GM21390 (cell line): Measurements from ENCODE around the gene ANO1.
"Not testable (repeated sequence)": the region's sequence is repeated elsewhere in the genome, so short reads cannot be mapped to it uniquely, and the experiment has no call there.

Experiments used
- ATAC-seq: cut with Tn5 transposase; IDR thresholded peaks from one replicate; pipeline ENCODE4 v1.9.1; 2021; ENCODE audit not compliant: unreplicated experiment

The ANO1 gene

GRCh38 chr11:70205049-70205725, 127.1 kb downstream of the ANO1 start:
- ATAC-seq: no peak

GRCh38 chr11:70205766-70206165, 127.6 kb downstream of the ANO1 start:
- ATAC-seq: no peak

- no peak for ATAC-seq
These were observed 128.3 kb downstream of the ANO1 start for GRCh38 chr11:70206226-70206981.

- ATAC-seq: no peak
These were observed 128.9 kb downstream of the ANO1 start for GRCh38 chr11:70206982-70207376.

- ATAC-seq: no peak
These were observed 129.5 kb downstream of the ANO1 start for GRCh38 chr11:70207531-70208131.

- ATAC-seq: no peak
These were observed 131.3 kb downstream of the ANO1 start for GRCh38 chr11:70209391-70209912.

GRCh38 chr11:70210051-70210501, 132.0 kb downstream of the ANO1 start:
- ATAC-seq: no peak

GRCh38 chr11:70210530-70210929, 132.4 kb downstream of the ANO1 start:
- no peak for ATAC-seq

GRCh38 chr11:70212227-70212811, 134.2 kb downstream of the ANO1 start:
- no peak for ATAC-seq

GRCh38 chr11:70217388-70217787, 139.3 kb downstream of the ANO1 start:
- not testable (repeated sequence) for ATAC-seq

- not testable (repeated sequence) for ATAC-seq
These were observed 140.0 kb downstream of the ANO1 start for GRCh38 chr11:70218076-70218475.

GRCh38 chr11:70220136-70220535, 142.0 kb downstream of the ANO1 start:
- ATAC-seq: no peak

GRCh38 chr11:70220920-70221319, 142.8 kb downstream of the ANO1 start:
- ATAC-seq: no peak

- ATAC-seq: no peak
These were observed 147.6 kb downstream of the ANO1 start for GRCh38 chr11:70225681-70226177.

GRCh38 chr11:70226183-70226582, 148.1 kb downstream of the ANO1 start:
- no peak for ATAC-seq

- no peak for ATAC-seq
These were observed 148.8 kb downstream of the ANO1 start for GRCh38 chr11:70226967-70227366.

- no peak for ATAC-seq
These were observed 151.6 kb downstream of the ANO1 start for GRCh38 chr11:70229737-70230136.

GRCh38 chr11:70230151-70230839, 152.2 kb downstream of the ANO1 start:
- no peak for ATAC-seq

GRCh38 chr11:70230840-70231710, 153.0 kb downstream of the ANO1 start:
- ATAC-seq: no peak

GRCh38 chr11:70233034-70233433, 154.9 kb downstream of the ANO1 start:
- no peak for ATAC-seq
